ENCODE data around the gene POLR2C. TPM values are rescaled to one million over a fixed set of nuclear protein-coding genes. Genes with fewer than 3 reads are reported as not detected.

POLR2C gene
- total and polyA plus RNA-seq, 2 of the 13 experiments (the other 11 are each of a cell fraction or from before 2014, with no cell fraction given), result 104 to 216 TPM

GRCh38 chr16:57423152-57423551 is 39.3 kb upstream of the POLR2C start:
- H3K36me3 ChIP-seq (replicated peaks in 1 of 2; ENCODE audit: control insufficient read depth in 1 of 2, insufficient read depth in 2 of 2, low read length in 2 of 2), result peaks cover under 1 to 11% of the 10 kb centered on the region in 2 experiments; a peak in 3 of 5 replicates
- H3K9me3 ChIP-seq (ENCODE audit: low read length), result no peaks in the 10 kb centered on the region
- DNase-seq (ENCODE audit: low spot score), result no peak
- FAIRE-seq, result no peak
- no peak overlapping the region for H3K4me3 ChIP-seq (replicated peaks in 1 of 3; ENCODE audit: insufficient read depth in 1 of 3, low read depth in 2 of 3, low read length in 3 of 3)
- H2AFZ ChIP-seq (ENCODE audit: low read length), result no peak overlapping the region
- no peak overlapping the region for H3K4me2 ChIP-seq (ENCODE audit: low read depth, low read length)
- in situ Hi-C loops (cut with HindIII; ENCODE audit: extremely low pct_ligation_motif_present, low pct_unique_long_range_greater_than_20kb), result loop anchor here (5.0 kb wide), 1 partner anchor 94 kb away; no protein-coding TSS in a partner anchor
- H4K20me1 ChIP-seq (ENCODE audit: insufficient read depth, low read length), result no peaks in the 10 kb centered on the region
- no peaks in the 10 kb centered on the region for H3K27me3 ChIP-seq (ENCODE audit: control insufficient read depth in 1 of 2, insufficient read depth in 2 of 2, low read length in 2 of 2)
- WGBS (ENCODE audit: low lambda C conversion rate), result 64% methylated on average over 2 of the region's 2 CpGs
- no TSS peak for BruUV-seq (replicated peaks)
- no peak overlapping the region for H3K9ac ChIP-seq (ENCODE audit: insufficient read depth, low read depth, low read length)
- TF ChIP-seq ZNF576 (CRISPR knock-in tag; IDR thresholded peaks at IDR 0.05), result no peak
- peak; percentile 83 for TF ChIP-seq HNRNPK (IDR thresholded peaks at IDR 0.05; ENCODE audit: low read depth, low read length, poor library complexity, severe bottlenecking)
- TF ChIP-seq ZSCAN20 (CRISPR knock-in tag; IDR thresholded peaks at IDR 0.05; ENCODE audit: borderline replicate concordance), result no peak
- TF ChIP-seq ZKSCAN5 (CRISPR knock-in tag; IDR thresholded peaks at IDR 0.05), result no peak
- no peak for TF ChIP-seq ZBTB4 (CRISPR knock-in tag; IDR thresholded peaks at IDR 0.05; ENCODE audit: borderline replicate concordance)
- no peak for TF ChIP-seq HNRNPL (IDR thresholded peaks at IDR 0.05; ENCODE audit: low read depth, low read length)
- no peak for TF ChIP-seq ZNF124 (CRISPR knock-in tag; IDR thresholded peaks at IDR 0.05)
- TF ChIP-seq ZNF670 (CRISPR knock-in tag; IDR thresholded peaks at IDR 0.05; ENCODE audit: borderline replicate concordance), result no peak
- TF ChIP-seq NR1H2 (CRISPR knock-in tag; IDR thresholded peaks at IDR 0.05; ENCODE audit: borderline replicate concordance, low read depth), result no peak
- TF ChIP-seq ARNTL (CRISPR knock-in tag; IDR thresholded peaks at IDR 0.05), result no peak
- no peak for TF ChIP-seq SNAPC2 (CRISPR knock-in tag; IDR thresholded peaks at IDR 0.05)
- peak; percentile 53 for TF ChIP-seq PCBP2 (optimal IDR thresholded peaks at IDR 0.05; ENCODE audit: low read depth, low read length, poor library complexity, severe bottlenecking)
- no peak for TF ChIP-seq RXRB (CRISPR knock-in tag; IDR thresholded peaks at IDR 0.05; ENCODE audit: borderline replicate concordance)
- no peak for TF ChIP-seq ZNF790 (CRISPR knock-in tag; IDR thresholded peaks at IDR 0.05; ENCODE audit: borderline replicate concordance)
- TF ChIP-seq TFAP4 (IDR thresholded peaks at IDR 0.05; ENCODE audit: borderline replicate concordance, low read depth), result no peak
- H3K79me2 ChIP-seq (ENCODE audit: insufficient read depth, low read length), result no peaks in the 10 kb centered on the region
- CTCF ChIA-PET (ENCODE audit: low intra/inter-chr PET ratio, low total read pairs), result interaction anchor here (1.2 to 3.6 kb wide), 4 partner anchors 97 to 339 kb away, joined by 4 to 49 read pairs (median 6); no protein-coding TSS in a partner anchor
- intact Hi-C loops (cut with micrococcal nuclease; ENCODE audit: unreplicated experiment), result no loop called here
- POLR2A ChIA-PET, result interaction anchor here (1.4 to 1.7 kb wide), 3 partner anchors 50 to 119 kb away, joined by 4 to 5 read pairs (median 5); partner anchors contain the start of gene CX3CL1
- peaks cover 23% of the 10 kb centered on the region for H3K4me1 ChIP-seq (ENCODE audit: insufficient read depth, low read length)
- ATAC-seq, result no peak
- no peak overlapping the region for H3K27ac ChIP-seq (ENCODE audit: extremely low read length, insufficient read depth, low read length)
